GM21786 (cell line): ENCODE measurements around the gene LRRC49.
"Not testable (repeated sequence)": the region's sequence is repeated elsewhere in the genome, so short reads cannot be mapped to it uniquely, and the experiment has no call there.

Experiments used
- ATAC-seq: cut with Tn5 transposase; IDR thresholded peaks from one replicate; pipeline ENCODE4 v1.9.1; 2021; ENCODE audit not compliant: unreplicated experiment

LRRC49 gene

DNA sequence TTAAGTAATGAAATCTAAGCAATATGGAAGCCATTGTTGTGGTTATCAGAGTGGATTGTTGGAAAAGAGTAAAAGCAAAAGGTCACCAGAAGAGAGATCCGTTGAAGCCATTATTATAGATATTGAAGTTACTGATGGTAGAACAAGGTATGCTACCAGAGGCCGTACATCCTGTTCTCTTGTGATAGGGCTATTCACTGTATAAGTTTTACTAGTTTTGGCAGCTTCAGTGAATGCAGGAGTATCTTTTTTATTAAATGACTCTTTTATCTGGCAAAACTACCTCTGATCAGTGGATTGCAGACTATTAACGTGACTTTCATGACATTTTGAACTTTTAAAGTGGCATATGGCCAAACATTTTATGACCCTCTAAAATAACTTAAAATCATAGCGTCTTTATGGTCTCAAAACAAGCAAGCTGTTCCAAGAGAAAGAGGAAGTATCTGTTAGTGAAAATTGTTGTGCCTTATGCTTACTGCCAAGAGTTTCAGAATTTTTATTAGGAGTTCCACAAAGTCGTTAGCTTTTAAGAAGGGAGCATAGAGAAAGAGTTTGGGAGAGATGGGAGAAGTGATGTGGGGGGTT is 102.9 kb downstream of the LRRC49 start:
- ATAC-seq, result no peak

DNA sequence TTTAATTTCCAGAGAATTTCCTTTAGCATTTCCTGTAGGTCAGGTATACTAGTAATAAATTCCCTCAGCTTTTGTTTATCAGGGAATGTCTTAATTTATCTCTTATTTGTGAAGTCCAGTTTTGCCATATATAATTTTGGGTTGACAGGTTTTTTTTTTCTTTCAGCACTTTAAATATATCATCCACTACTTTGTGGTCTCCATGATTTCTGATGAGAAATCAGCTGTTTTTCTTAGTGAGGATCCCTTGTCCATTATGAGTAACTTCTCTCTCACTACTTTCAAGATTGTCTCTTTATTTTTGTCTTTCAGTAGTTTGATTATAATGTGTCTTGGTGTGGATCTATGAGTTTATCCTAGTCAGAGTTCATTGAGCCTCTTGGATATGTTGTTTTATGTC is 105.7 kb downstream of the LRRC49 start:
- ATAC-seq, result no peak

DNA sequence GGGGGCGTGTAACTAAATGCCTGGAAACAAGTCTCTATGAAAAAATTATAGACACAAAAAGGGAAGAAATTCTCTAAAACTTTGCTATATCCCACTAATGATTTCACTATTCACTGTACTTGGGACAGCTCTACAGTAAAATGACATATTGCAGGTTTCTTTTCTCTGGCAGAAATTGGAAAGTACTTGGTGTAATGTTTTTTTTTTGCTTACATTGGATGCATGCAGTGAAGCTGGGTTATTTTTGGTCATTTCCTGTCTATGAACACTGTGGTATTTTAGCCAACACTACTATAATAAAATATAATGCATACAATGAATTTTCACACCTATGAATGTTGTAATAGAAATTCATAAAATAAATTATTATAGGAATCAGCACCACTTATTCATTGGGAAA is 109.7 kb downstream of the LRRC49 start:
- no peak for ATAC-seq

DNA sequence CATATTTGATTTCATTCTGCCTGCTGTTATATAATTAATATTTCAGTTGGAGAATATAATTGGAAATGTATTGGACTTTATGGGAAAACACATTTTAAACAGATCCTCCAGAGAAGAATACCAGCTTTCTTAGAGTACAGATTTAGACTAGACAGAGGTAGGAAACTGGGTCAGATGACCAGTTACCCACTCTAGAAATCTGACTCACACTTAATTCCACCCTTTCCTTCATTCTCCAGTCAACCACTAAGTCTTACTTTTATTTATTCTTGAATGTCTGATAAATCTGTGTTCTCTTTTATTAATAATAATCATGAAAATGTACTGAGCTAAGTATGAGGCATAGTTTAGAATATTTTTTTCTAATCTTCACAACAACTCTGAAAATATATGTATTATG is 110.7 kb downstream of the LRRC49 start:
- ATAC-seq, result no peak

DNA sequence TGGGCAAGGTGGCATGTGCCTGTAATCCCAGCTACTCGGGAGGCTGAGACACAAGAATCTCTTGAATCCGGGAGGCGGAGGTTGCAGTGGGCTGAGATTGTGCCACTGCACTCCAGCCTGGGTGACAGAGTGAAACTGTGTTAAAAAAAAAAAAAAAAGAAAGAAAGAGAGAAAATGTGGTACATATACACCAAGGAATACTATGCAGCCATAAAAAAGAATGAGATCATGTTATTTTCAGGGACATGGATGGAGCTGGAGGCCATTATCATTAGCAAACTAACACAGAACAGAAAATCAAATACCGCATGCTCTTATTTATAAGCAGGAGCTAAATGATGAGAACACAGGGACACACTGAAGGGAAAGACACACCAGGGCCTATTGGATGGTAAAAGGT is 111.9 kb downstream of the LRRC49 start:
- ATAC-seq, result not testable (repeated sequence)

DNA sequence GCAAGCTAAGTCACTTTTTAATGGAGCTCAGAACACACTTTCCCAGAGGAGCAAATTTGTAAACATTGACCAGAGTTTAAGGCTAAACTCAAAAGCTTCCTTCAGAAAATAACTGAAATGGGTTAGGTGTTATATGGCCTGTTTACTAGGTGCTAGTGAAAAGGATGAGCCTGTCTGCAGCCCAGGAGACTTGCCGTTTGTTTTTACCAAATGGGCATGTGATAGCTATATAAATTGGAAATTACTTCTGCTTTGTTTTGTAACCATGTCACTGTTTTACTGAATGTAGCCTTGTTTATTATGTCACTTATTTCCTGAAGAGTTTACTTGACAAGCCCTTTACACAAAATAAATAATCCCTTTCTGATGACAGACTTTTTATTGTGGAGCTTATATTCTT is 113.3 kb downstream of the LRRC49 start:
- no peak for ATAC-seq

DNA sequence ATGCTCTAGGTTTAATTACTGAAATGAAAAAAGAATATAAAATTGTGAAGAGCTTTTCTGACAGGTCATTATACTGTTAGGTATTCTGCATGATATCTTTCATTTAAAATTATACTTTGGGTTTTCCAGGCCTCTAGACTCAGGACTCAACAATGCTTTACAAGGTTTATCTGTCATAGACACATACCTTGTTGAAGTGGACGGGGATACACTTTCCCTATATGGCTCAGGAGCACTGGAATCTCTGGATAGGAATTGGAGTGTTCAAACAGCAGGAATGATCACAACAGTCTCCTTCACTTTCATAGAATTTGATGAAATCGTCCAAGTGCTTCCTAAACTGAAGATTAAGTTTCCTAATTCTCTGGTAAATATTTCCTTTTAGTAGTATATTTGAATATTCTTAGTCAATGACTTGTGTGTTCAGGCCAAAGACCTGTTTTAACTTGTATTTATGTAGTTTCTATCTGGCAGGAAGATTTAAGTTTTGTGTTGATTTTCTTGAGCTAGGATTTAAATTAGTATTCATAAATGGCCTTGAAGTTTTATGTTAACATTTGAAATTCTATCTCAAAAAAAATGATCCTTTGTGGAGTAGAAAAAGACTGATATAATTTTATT is 115.7 kb downstream of the LRRC49 start:
- ATAC-seq, result no peak

DNA sequence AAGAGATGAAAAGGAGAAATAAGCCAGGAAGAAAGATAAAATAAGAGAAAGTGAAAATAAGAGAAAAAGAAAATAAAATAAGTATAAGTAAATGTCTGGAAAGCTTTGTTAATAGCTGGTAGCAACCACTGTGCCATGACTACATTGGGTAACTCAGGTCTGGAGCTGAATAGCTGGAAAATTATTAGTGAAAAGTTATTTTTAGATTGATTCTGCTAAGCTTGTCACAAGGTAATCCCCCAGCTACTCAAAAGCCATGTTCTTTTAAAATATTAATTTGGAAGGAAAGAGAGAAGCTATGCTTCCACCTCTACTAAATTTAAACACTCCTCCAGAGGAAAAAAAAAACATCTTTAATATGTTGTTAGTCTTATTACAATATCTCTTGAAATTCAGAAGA is 117.8 kb downstream of the LRRC49 start:
- ATAC-seq, result no peak

DNA sequence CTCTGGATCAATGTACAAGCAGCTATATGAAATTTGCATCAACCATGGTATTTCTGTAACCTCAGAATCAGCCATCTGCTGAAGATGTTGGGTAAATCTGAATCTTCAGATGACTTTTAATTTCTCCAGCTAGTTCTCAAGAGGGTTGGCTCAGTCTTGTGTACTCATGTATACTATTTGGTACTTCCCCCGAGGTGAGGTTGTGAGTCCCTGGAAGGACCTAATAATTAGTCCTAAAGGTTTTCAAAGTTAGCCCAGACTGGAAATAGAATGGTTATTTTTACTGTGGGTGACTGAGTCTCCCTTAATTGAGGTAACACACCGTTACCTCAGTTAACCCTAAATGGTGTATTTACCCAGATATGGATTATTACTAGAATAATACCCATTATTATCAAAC is 118.4 kb downstream of the LRRC49 start:
- ATAC-seq, result no peak

DNA sequence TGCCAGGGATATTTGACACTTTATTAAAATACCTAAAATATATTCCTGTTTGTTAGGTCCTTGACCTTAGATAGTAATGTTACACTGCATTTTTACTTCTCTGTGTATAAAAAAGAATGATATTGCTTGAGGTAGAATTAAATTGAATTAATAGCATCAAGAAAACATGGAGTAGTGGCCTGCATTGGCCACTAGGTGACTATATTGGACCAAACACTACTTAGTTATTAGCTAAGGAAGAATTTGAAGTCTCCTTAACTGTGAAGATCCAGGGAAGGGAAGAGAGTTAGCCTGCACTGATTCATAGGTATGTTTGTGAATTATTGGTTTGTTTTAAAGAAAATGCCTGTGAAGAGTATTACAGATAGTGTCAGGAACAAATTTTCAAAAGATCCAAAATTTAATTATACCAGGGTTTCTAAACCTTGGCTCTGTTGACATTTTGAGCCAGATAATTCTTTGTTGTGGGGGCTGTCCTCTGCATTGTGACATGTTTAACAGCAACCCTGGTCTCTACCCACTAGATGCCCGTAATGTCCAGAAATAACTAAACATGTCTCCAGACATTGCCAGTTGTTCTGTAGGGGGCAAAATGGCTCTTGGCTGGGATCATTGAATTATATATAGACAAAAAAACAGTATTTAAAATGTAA is 119.0 kb downstream of the LRRC49 start:
- no peak for ATAC-seq

DNA sequence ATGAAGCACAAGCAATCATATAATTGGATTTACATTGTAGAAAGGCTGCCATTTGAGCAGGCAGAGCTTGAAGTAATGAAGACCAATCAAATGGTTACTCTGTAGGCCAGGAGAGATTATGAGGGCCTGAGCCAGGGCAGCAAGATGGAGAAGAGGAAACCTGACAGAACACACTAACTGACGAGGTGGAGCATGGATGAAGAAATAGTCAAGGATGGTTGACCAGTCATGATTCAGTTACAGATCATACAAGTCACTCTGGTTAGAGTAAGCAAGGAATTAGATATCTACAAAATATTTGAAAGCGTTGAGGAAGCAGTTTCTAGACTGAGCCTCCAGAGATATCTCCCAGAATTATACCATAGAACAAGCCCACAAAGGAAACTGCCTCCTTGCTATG is 120.8 kb downstream of the LRRC49 start:
- ATAC-seq, result no peak

DNA sequence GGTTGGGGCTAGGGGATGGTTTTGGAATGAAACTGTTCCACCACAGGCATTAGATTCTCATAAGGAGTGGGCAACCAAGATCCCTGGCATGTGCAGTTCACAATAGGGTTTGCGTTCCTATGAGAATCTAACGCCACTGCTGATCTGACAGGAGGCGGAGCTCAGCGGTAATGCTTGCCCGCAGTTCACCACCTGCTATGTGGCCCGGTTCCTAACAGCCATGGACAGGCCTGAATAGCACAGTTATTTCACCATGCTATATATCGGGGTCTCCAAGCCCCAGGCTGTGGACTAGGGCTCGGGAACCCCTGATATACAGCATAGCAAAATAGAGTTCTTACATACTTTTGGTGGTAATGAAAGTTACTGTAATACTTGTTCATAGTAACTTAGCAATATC is 122.7 kb downstream of the LRRC49 start:
- ATAC-seq, result no peak

DNA sequence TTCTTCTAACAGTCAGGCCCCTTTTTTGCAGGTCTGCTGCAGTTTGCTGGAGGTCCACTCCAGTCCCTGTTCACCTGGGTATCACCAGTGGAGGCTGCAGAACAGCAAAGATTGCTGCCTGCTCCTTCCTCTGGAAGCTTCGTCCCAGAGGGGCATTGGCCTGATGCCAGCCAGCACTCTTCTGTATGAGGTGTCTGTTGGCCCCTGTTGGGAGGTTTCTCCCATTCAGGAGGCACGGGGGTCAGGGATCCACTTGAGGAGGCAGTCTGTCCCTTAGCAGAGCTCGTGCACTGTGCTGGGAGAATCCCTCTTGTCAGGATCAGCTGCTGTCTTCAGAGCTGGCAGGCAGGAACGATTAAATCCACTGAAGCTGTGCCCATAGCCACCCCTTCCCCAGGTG is 138.6 kb downstream of the LRRC49 start:
- not testable (repeated sequence) for ATAC-seq

DNA sequence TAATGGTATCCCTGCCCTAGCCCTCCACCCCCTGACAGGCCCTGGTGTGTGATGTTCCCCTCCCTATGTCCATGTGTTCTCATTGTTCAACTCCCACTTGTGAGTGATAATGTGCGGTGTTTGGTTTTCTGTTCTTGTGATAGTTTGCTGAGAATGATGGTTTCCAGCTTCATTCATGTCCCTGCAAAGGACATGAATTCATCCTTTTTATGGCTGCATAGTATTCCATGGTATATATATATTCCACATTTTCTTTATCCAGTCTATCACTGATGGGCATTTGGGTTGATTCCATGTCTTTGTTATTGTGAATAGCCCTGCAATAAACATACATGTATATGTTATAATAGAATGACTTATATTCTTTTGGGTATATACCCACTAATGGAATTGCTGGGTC is 142.9 kb downstream of the LRRC49 start:
- not testable (repeated sequence) for ATAC-seq

DNA sequence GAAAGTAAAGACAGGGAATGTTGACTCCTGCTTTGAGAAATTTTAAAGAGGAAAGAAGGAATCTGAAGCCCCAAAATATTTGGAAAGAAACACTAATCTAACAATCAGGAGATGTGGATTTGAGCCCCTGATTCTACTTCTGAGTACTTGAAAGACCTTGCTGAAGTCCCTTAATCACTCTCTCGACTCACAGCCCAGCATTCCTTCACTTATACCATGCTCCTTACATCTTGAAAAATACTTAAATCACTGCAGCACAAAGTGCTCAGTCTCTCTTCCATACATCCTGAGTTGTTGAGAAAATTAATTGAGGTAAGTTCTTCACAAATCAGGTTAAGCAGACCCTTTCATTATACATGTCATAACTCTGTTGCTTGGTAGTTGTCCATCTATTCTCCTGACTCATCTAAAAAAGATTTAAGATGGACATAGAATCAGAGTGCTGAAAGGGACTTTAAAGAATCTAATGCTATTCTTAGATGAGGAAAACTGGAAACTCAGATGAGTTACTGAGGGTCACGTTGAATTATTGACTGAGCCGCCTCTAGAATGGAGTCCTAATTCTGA is 149.8 kb downstream of the LRRC49 start:
- ATAC-seq, result no peak

DNA sequence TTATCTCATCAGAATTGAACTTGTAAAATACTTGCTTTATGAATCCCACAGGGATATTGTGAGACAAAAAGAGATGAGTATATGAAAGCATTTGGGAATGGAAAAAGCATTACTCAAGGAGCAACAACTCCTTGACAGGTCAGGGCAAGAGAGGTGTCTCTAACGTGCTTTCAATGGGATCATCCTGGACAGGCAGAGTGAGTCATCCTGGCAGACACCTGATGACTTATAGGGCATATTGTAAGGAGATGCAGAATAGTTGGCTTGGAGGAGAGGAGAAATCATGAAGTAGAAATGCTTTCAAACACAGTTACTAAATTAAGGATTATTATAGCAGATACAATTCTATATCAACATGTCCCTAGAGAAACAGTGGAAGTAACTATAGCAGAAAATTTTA is 150.7 kb downstream of the LRRC49 start:
- ATAC-seq, result no peak

DNA sequence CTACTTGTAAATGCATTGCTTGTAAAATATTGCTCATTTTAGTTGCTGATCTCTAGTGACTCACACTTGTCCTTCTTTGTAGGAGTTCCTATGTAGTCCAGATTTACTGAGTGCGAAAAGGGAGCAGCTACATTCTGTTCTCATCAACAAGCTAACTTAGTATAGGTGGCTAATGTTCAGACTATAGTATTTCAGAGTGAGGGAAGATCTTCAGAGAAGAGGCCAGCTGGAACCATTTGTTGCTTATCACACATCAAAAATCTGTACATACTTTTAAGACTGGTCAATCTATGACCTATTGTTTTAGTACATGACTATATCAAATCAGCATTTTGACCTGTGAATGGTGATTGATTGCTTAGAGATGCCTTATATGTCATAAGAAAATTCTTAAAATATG is 151.4 kb downstream of the LRRC49 start:
- ATAC-seq, result no peak

DNA sequence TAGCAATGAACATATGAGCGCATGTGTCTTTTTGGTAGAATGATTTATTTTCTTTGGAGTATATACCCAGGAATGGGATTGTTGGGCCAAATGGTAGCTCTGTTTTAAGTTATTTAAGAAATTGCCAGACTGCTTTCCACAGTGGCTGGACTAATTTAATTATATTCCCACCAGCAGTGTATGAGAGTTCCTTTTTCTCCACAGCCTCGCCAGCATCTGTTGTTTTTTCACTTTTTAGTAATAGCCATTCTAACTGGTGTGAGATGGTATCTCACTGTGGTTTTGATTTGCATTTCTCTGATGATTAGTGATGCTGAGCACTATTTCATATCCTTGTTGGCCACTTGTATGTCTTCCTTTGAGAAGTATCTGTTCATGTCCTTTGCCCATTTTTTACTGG is 153.5 kb downstream of the LRRC49 start:
- not testable (repeated sequence) for ATAC-seq

DNA sequence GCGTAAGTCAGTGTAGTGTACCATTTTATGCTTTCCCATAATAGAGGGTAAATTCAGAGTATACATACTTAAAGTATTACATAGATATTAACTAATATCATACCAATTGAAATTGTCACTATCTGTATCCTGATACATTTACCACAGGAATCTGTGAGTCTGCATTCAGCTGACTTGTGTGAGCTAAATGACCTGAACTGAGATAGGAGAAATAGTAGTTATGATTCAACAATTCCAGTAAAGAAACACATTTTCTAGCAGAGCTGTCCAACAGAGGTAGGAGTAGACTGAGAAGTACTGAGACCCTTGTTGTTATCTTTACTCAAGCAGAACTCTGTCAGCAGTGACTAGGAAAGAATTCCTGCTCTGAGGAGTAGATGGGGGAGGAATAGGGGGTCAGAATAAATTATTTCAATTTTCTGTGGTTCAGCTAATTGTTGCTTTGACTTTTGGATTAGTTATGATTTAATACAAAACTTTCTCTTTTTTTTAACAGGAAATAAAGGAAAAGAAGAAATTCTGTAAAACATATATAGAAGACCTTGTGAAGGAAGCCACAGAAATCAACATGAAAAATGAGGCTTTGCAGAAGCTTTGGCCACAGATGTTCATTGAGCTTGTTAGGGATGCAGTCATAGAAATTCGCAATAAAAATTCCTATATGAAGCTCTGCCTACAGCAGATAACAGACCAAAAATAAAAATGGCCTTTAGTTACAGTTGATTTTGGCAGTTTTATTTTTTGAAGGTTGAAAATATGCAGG is 156.5 kb downstream of the LRRC49 start:
- no peak for ATAC-seq

DNA sequence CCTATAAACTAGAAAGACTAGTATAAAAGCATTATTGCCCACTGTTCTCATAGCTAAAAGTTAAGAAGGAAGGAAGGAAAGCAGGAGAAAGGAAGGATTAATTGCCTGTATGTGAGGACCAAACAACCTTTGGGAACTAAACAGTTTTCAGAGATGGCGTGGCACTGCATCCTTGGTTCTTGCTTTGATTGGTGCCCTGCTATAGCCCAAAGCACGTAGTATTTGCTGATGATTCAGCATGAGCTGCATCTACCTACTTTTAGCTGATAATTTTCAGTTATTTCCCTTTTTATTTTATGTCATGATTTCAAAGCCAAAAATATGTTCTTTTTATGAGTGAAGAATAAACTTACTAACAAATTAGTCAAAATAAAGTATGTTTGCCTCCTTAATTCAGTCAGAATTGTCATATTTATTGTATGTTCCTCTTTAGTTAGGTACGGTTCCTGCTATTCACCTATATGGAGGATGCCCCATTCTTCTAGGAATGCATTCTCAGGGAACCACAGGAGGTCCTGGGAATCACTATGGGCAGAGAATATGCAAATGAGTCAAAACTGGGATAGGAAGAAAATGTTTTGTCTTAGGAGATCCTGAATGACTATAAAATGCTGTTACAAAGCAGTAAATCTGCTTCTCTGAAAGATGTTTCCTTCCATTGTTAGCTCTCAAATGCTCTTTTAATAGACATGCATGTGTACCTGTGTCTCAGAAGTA is 157.2 kb downstream of the LRRC49 start:
- ATAC-seq, result no peak

DNA sequence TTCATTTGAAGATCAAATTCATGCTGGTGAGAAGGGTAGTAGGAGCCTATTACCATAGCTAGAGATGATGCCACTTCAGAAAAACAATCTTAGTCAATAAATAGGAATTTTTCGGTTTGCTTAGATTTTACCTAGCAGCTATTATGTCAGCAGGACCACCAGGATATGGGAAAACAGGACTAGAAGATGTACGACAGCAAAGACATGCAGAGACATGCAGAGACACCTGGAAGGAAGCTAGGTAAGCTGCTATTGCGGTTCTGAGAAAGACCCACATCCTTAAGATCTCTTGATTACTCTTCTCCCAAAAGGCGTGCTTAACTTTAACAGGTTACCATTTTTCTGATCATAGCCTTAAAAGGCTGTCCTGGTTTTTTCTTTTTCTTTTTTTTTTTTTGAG is 157.8 kb downstream of the LRRC49 start:
- no peak for ATAC-seq
